ENCODE measurements around the gene PRG3. TPM values are rescaled to one million over a fixed set of nuclear protein-coding genes. Genes with fewer than 3 reads are reported as not detected.
"Not testable (repeated sequence)": the region's sequence is repeated elsewhere in the genome, so short reads cannot be mapped to it uniquely, and the experiment has no call there.

PRG3 gene
- total RNA-seq, 1 donor from 2014 or later: not detected

- peaks cover 8% of the 10 kb centered on the region for H3K4me1 Mint-ChIP-seq
- H3K27ac Mint-ChIP-seq: no peak overlapping the region
- intact Hi-C loops (cut with micrococcal nuclease): no loop called here
- peaks cover 3% of the 10 kb centered on the region for H3K27me3 Mint-ChIP-seq
- no peaks in the 10 kb centered on the region for H3K36me3 Mint-ChIP-seq (ENCODE audit: low read depth)
- H3K4me3 Mint-ChIP-seq: no peak overlapping the region
- H3K9me3 Mint-ChIP-seq: no peaks in the 10 kb centered on the region
- DNase-seq: no peak
These were observed 40.8 kb downstream of the PRG3 start for GRCh38 chr11:57340039-57340615.

GRCh38 chr11:57339328-57339727, 41.6 kb downstream of the PRG3 start:
- peaks cover 3% of the 10 kb centered on the region for H3K27me3 Mint-ChIP-seq
- H3K9me3 Mint-ChIP-seq: no peaks in the 10 kb centered on the region
- intact Hi-C loops (cut with micrococcal nuclease): loop anchor here (5.0 to 10.0 kb wide), 5 partner anchors 68 to 1238 kb away; partner anchors contain the start of genes LPXN, SELENOH, YPEL4 and ZDHHC5
- DNase-seq: no peak
- no peak overlapping the region for H3K4me3 Mint-ChIP-seq
- H3K27ac Mint-ChIP-seq: no peak overlapping the region
- H3K36me3 Mint-ChIP-seq (ENCODE audit: low read depth): peaks cover 7% of the 10 kb centered on the region
- H3K4me1 Mint-ChIP-seq: peaks cover 15% of the 10 kb centered on the region

GRCh38 chr11:57338142-57338541, 42.8 kb downstream of the PRG3 start, which contains the start of gene P2RX3:
TSS of gene P2RX3 (plus strand) at chr11:57338352. CDS start at chr11:57338551, 199 bp downstream.
- Mint-ChIP-seq H3K9me3 (no peaks in the 10 kb centered on the region), H3K27me3 (peaks cover 3% of the 10 kb centered on the region), H3K27ac (no peak within 1 kb of the TSS), H3K36me3 (ENCODE audit: low read depth) (peaks cover 17% of the 10 kb centered on the region), H3K4me3 (no peak within 1 kb of the TSS), H3K4me1 (peaks cover 27% of the 10 kb centered on the region)
- no peak for DNase-seq
- intact Hi-C loops (cut with micrococcal nuclease): loop anchor here (5.0 to 10.0 kb wide), 5 partner anchors 69 to 1239 kb away; partner anchors contain the start of genes LPXN, SELENOH, YPEL4 and ZDHHC5

- H3K27me3 Mint-ChIP-seq, H3K27ac Mint-ChIP-seq, H3K9me3 Mint-ChIP-seq, DNase-seq: not testable (repeated sequence)
- peaks cover 28% of the 10 kb centered on the region for H3K36me3 Mint-ChIP-seq (ENCODE audit: low read depth)
- intact Hi-C loops (cut with micrococcal nuclease): loop anchor here (5.0 to 10.0 kb wide), 5 partner anchors 70 to 1240 kb away; partner anchors contain the start of genes LPXN, SELENOH, YPEL4 and ZDHHC5
- H3K4me3 Mint-ChIP-seq: peak overlapping the region; percentile 93
- H3K4me1 Mint-ChIP-seq: peaks cover 32% of the 10 kb centered on the region
These were observed 44.1 kb downstream of the PRG3 start for GRCh38 chr11:57336856-57337255.

GRCh38 chr11:57336111-57336666, 44.8 kb downstream of the PRG3 start:
- H3K27ac Mint-ChIP-seq: peak overlapping the region; percentile 99
- no peak for DNase-seq

GRCh38 chr11:57335343-57336110, 45.4 kb downstream of the PRG3 start, which contains the start of gene SSRP1:
TSS of gene SSRP1 (minus strand) at chr11:57335892. CDS start at chr11:57335121, 771 bp downstream.
- DNase-seq: peak; percentile 95
- Mint-ChIP-seq H3K4me3 (peak within 1 kb of the TSS; percentile 93), H3K27me3 (no peaks in the 10 kb centered on the region), H3K9me3 (no peaks in the 10 kb centered on the region), H3K4me1 (peaks cover 35% of the 10 kb centered on the region), H3K27ac (peak within 1 kb of the TSS; percentile 99), H3K36me3 (ENCODE audit: low read depth) (peaks cover 41% of the 10 kb centered on the region)
- intact Hi-C loops (cut with micrococcal nuclease): loop anchor here (1.0 to 10.0 kb wide), 9 partner anchors 10 to 1242 kb away; partner anchors contain the start of genes LPXN, SELENOH, YPEL4 and ZDHHC5

More at GRCh38 chr11:57336111-57336666, 44.8 kb downstream of the PRG3 start:
- peak overlapping the region; percentile 93 for H3K4me3 Mint-ChIP-seq
- peaks cover 32% of the 10 kb centered on the region for H3K4me1 Mint-ChIP-seq
- intact Hi-C loops (cut with micrococcal nuclease): loop anchor here (5.0 to 10.0 kb wide), 5 partner anchors 71 to 1241 kb away; partner anchors contain the start of genes LPXN, SELENOH, YPEL4 and ZDHHC5
- H3K36me3 Mint-ChIP-seq (ENCODE audit: low read depth): peaks cover 35% of the 10 kb centered on the region
- no peaks in the 10 kb centered on the region for H3K27me3 Mint-ChIP-seq
- no peaks in the 10 kb centered on the region for H3K9me3 Mint-ChIP-seq

GRCh38 chr11:57335023-57335342, 46.0 kb downstream of the PRG3 start:
- peaks cover 46% of the 10 kb centered on the region for H3K36me3 Mint-ChIP-seq (ENCODE audit: low read depth)
- H3K4me1 Mint-ChIP-seq: peaks cover 38% of the 10 kb centered on the region
- H3K9me3 Mint-ChIP-seq: no peaks in the 10 kb centered on the region
- DNase-seq: peak; percentile 64
- peak overlapping the region; percentile 93 for H3K4me3 Mint-ChIP-seq
- no peaks in the 10 kb centered on the region for H3K27me3 Mint-ChIP-seq
- intact Hi-C loops (cut with micrococcal nuclease): loop anchor here (1.0 to 10.0 kb wide), 9 partner anchors 10 to 1242 kb away; partner anchors contain the start of genes LPXN, SELENOH, YPEL4 and ZDHHC5
- H3K27ac Mint-ChIP-seq: peak overlapping the region; percentile 93

- intact Hi-C loops (cut with micrococcal nuclease): loop anchor here (10.0 kb wide), 1 partner anchor 412 kb away; the partner anchor contains the start of gene SELENOH
- Mint-ChIP-seq H3K4me3 (no peak overlapping the region), H3K27ac (no peak overlapping the region), H3K36me3 (ENCODE audit: low read depth) (peaks cover 65% of the 10 kb centered on the region), H3K4me1 (peaks cover 42% of the 10 kb centered on the region), H3K9me3 (no peaks in the 10 kb centered on the region), H3K27me3 (no peaks in the 10 kb centered on the region)
- DNase-seq: no peak
These were observed 48.1 kb downstream of the PRG3 start for GRCh38 chr11:57332694-57333440.

GRCh38 chr11:57331720-57332119, 49.2 kb downstream of the PRG3 start:
- intact Hi-C loops (cut with micrococcal nuclease): loop anchor here (10.0 kb wide), 1 partner anchor 413 kb away; the partner anchor contains the start of gene SELENOH
- Mint-ChIP-seq H3K4me3 (no peak overlapping the region), H3K9me3 (no peaks in the 10 kb centered on the region), H3K36me3 (ENCODE audit: low read depth) (peaks cover 76% of the 10 kb centered on the region), H3K27me3 (no peaks in the 10 kb centered on the region), H3K4me1 (peaks cover 51% of the 10 kb centered on the region), H3K27ac (no peak overlapping the region)
- no peak for DNase-seq

GRCh38 chr11:57330029-57330428, 50.9 kb downstream of the PRG3 start:
- peaks cover 57% of the 10 kb centered on the region for H3K4me1 Mint-ChIP-seq
- no peak for DNase-seq
- H3K36me3 Mint-ChIP-seq (ENCODE audit: low read depth): peaks cover 92% of the 10 kb centered on the region
- intact Hi-C loops (cut with micrococcal nuclease): loop anchor here (10.0 kb wide), 1 partner anchor 415 kb away; the partner anchor contains the start of gene SELENOH
- H3K4me3 Mint-ChIP-seq: peak overlapping the region; percentile 32
- H3K9me3 Mint-ChIP-seq: no peaks in the 10 kb centered on the region
- H3K27ac Mint-ChIP-seq: peak overlapping the region; percentile 61
- H3K27me3 Mint-ChIP-seq: no peaks in the 10 kb centered on the region

- intact Hi-C loops (cut with micrococcal nuclease): no loop called here
- no peak overlapping the region for H3K27ac Mint-ChIP-seq
- no peak overlapping the region for H3K4me3 Mint-ChIP-seq
- no peaks in the 10 kb centered on the region for H3K27me3 Mint-ChIP-seq
- H3K36me3 Mint-ChIP-seq (ENCODE audit: low read depth): peaks cover 72% of the 10 kb centered on the region
- no peaks in the 10 kb centered on the region for H3K9me3 Mint-ChIP-seq
- no peak for DNase-seq
- H3K4me1 Mint-ChIP-seq: peaks cover 44% of the 10 kb centered on the region
These were observed 53.2 kb downstream of the PRG3 start for GRCh38 chr11:57327721-57328120.

All from activated CD4-positive, alpha-beta T cell treated with anti-CD3 and anti-CD28 coated beads, Interleukin-2, amount 10 ng/mL, durations not matched to agents 24 days and 14 days (primary cell).